Left lung (tissue), 10 donors: ENCODE results near the gene CFD. TPM values are rescaled to one million over a fixed set of nuclear protein-coding genes. Genes with fewer than 3 reads are reported as not detected.
"Not testable (repeated sequence)": the region's sequence is repeated elsewhere in the genome, so short reads cannot be mapped to it uniquely, and the experiment has no call there.

ENCODE experiments used
- ATAC-seq: fragments of 200-7000 bp; cut with Tn5 transposase; one replicate; pipeline ENCODE4 v1.9.1; 2020; ENCODE audit warnings: moderate library complexity
- DNase-seq, 4 donors: peaks; one replicate each; pipeline ENCODE4 v3.0.0-alpha.2; 2013 to 2020
- H3K27ac ChIP-seq, 2 donors: fragments of 200-600 bp; sonication (generic) in 1 of 2; one replicate each; pipeline versions ENCODE4 v1.5.0 to v1.8.0; 2020 to 2021
- H3K27me3 ChIP-seq, 2 donors: fragments of 200-600 bp; sonication (generic) in 1 of 2; one replicate each; pipeline versions ENCODE4 v1.5.0 to v1.8.0; 2020 to 2021
- H3K36me3 ChIP-seq, 2 donors: fragments of 200-600 bp; sonication (generic) in 1 of 2; one replicate each; pipeline versions ENCODE4 v1.5.0 to v1.8.0; 2020 to 2021
- H3K4me1 ChIP-seq, 2 donors: fragments of 200-600 bp; one replicate each; pipeline ENCODE4 v1.8.0; 2021
- H3K4me3 ChIP-seq, 2 donors: fragments of 200-600 bp; sonication (generic) in 1 of 2; one replicate each; pipeline versions ENCODE4 v1.5.0 to v1.8.0; 2020 to 2021; ENCODE audit warnings: mild to moderate bottlenecking in 1 of 2
- H3K9me3 ChIP-seq, 2 donors: fragments of 200-600 bp; sonication (generic) in 1 of 2; one replicate each; pipeline versions ENCODE4 v1.5.0 to v1.8.0; 2020 to 2021
- intact Hi-C, 2 donors: fragments of 100-400 bp; cut with DNase I; formaldehyde crosslinking; loops; one replicate each; pipeline versions ENCODE4 v1.11.2 to v1.14.2; 2022
- polyA plus RNA-seq, 6 donors: library from polyadenylated mRNA; unstranded; fragments of 120-200 nt; gene quantifications; one replicate each; pipeline ENCODE4 v1.2.1, GENCODE V29; 2013; ENCODE audit not compliant: insufficient read length in 6 of 6
- total RNA-seq, 2 donors: library from RNA; stranded (reverse); fragmentation: NEBNext Ultra II Directional; extraction: Animal tissue kit (Norgen Biotek cat#: 25700); gene quantifications; one replicate each; pipeline ENCODE4 v1.2.1, GENCODE V29; 2021
- TF ChIP-seq, protein P1 (sequence below), 2 donors: fragments of 200-600 bp; sonication (generic) in 1 of 2; IDR thresholded peaks; one replicate each; pipeline versions ENCODE4 v1.5.0 to v1.8.0; 2021; ENCODE audit warnings: antibody characterized with exemption in 2 of 2
- donor health status: DM: no; HTN: yes; CAD: no.
- donor health status: DM: no; HTN: no; CAD: no.

The CFD gene
- total and polyA plus RNA-seq, 8 donors: 4.9 to 85.3 (median 10.5) TPM

DNA sequence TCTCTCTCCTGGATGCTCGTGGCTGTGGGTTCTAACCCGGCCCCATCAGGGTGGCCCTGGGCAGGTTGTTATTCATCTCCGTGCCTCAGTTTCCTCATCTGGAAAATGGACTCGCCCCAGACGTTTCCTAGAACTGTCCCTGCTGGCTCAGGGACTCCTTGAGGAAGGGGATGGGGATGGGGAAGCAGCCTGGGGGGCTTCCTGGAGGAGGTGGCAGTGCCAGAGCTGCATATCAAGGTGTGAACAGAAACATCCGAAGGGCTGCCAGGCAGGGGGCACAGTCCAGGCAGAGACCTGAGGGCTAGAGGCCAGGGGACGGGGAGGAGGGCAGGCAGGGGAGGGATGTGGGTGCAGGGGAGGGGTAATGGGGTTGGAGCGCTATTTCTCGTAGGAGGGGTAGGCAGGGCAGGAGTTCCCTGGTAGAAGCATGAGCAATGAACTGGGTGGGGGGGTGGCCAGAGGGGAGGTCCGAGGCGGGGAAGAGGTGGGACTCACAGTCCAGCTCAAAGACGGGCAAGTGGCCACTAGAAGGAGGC lies 11.0 kb upstream of the CFD start:
- Histone ChIP-seq H3K27me3 (peaks cover 15 to 84% of the 10 kb centered on the region in 2 donors), H3K4me1 (peaks cover 12 to 55% of the 10 kb centered on the region in 2 donors), H3K9me3 (no peaks in the 10 kb centered on the region), H3K36me3 (no peaks in the 10 kb centered on the region), H3K4me3 (no peak overlapping the region), H3K27ac (no peak overlapping the region)
- TF ChIP-seq, protein P1, sequence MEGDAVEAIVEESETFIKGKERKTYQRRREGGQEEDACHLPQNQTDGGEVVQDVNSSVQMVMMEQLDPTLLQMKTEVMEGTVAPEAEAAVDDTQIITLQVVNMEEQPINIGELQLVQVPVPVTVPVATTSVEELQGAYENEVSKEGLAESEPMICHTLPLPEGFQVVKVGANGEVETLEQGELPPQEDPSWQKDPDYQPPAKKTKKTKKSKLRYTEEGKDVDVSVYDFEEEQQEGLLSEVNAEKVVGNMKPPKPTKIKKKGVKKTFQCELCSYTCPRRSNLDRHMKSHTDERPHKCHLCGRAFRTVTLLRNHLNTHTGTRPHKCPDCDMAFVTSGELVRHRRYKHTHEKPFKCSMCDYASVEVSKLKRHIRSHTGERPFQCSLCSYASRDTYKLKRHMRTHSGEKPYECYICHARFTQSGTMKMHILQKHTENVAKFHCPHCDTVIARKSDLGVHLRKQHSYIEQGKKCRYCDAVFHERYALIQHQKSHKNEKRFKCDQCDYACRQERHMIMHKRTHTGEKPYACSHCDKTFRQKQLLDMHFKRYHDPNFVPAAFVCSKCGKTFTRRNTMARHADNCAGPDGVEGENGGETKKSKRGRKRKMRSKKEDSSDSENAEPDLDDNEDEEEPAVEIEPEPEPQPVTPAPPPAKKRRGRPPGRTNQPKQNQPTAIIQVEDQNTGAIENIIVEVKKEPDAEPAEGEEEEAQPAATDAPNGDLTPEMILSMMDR (IDR thresholded peaks at IDR 0.05): no peak
- intact Hi-C loops: no loop called here
- ATAC-seq: no peak
- no peak for DNase-seq

DNA sequence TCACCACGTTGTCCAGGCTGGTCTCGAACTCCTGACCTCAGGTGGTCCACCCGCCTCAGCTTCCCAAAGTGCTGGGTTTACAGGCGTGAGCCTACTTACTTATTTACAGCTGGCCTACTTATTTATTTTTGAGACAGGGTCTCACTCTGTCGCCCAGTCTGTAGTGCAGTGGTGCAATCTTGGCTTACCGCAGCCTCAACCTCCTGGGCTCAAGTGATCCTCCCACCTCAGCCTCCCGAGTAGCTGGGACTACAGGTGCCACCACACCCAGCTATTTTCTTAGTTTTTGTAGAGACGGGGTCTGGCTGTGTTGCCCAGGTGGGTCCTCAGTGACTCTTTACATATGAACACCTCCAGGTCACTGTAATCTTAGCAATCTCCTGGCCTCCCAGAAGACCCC lies 10.3 kb upstream of the CFD start:
- intact Hi-C loops, ATAC-seq, DNase-seq, H3K9me3 ChIP-seq, H3K27ac ChIP-seq, H3K36me3 ChIP-seq, H3K4me3 ChIP-seq: not testable (repeated sequence)
- peaks cover 6 to 49% of the 10 kb centered on the region in 2 donors for H3K4me1 ChIP-seq
- peaks cover 9 to 80% of the 10 kb centered on the region in 2 donors for H3K27me3 ChIP-seq

DNA sequence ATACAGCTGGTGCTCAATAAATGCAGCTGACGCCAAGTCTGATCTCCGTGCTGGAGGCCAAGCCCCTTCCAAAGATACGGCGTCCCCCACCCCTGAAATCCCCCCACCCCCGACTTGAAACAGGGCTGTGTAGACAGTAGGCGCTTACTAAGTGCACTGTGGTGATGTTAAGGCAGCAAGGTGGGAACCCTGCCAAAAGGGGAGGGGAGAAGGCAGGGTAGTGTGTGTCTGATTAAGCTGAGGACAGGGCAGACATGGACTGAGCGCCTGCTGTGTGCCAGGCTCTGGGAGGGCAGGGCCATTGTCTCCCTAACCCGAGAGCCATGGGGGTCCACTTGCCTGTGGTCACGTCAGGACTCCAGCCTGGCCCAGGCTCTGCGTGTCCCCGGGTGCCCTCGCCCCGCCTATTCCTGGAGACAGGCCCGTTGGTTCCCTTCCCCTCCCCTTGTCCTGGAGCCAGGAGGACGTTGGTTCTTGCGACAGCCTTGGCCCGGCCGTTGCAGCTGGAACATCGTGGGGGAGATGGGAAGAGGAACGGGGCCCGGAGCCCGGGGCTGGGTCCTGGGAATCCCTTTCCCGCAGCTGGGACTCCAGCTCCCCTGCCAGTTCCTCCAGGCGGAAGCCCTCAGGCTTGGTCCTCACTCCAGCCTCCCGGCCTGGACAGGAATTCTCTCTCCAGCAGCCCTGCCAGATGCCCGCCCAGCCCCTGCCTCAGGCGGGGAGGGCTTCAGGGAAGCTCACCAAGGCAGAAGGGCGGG lies 9.1 kb upstream of the CFD start:
- DNase-seq (peak; percentile 86 to 97 (median 94)), ATAC-seq (peak; percentile 89)
- Histone ChIP-seq H3K27ac (peak overlapping the region; percentile 48 to 80), H3K36me3 (no peaks in the 10 kb centered on the region), H3K4me3 (no peak overlapping the region), H3K9me3 (no peaks in the 10 kb centered on the region), H3K4me1 (peaks cover 6 to 49% of the 10 kb centered on the region in 2 donors), H3K27me3 (peaks cover 9 to 68% of the 10 kb centered on the region in 2 donors)
- intact Hi-C loops: loop anchor here in 1 of 2 donors (10.0 kb wide), 1 partner anchor 86 kb away; no protein-coding TSS in a partner anchor
- TF ChIP-seq, protein P1 (IDR thresholded peaks at IDR 0.05): no peak

DNA sequence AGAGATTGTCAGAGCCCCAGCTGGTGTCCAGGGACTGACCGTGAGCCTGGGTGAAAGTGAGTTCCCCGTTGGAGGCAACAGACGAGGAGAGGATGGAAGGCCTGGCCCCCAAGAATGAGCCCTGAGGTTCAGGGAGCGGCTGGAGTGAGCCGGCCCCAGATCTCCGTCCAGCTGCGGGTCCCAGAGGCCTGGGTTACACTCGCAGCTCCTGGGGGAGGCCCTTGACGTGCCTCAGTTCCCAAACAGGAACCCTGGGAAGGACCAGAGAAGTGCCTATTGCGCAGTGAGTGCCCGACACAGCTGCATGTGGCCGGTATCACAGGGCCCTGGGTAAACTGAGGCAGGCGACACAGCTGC lies 8.5 kb upstream of the CFD start:
- intact Hi-C loops: loop anchor here in 1 of 2 donors (10.0 kb wide), 1 partner anchor 86 kb away; no protein-coding TSS in a partner anchor
- no peaks in the 10 kb centered on the region for H3K36me3 ChIP-seq
- no peak for DNase-seq
- TF ChIP-seq, protein P1 (IDR thresholded peaks at IDR 0.05): no peak
- H3K4me3 ChIP-seq: no peak overlapping the region
- peaks cover 6 to 45% of the 10 kb centered on the region in 2 donors for H3K4me1 ChIP-seq
- peak overlapping the region; percentile 48 to 80 for H3K27ac ChIP-seq
- H3K9me3 ChIP-seq: no peaks in the 10 kb centered on the region
- peaks cover 9 to 63% of the 10 kb centered on the region in 2 donors for H3K27me3 ChIP-seq
- no peak for ATAC-seq

DNA sequence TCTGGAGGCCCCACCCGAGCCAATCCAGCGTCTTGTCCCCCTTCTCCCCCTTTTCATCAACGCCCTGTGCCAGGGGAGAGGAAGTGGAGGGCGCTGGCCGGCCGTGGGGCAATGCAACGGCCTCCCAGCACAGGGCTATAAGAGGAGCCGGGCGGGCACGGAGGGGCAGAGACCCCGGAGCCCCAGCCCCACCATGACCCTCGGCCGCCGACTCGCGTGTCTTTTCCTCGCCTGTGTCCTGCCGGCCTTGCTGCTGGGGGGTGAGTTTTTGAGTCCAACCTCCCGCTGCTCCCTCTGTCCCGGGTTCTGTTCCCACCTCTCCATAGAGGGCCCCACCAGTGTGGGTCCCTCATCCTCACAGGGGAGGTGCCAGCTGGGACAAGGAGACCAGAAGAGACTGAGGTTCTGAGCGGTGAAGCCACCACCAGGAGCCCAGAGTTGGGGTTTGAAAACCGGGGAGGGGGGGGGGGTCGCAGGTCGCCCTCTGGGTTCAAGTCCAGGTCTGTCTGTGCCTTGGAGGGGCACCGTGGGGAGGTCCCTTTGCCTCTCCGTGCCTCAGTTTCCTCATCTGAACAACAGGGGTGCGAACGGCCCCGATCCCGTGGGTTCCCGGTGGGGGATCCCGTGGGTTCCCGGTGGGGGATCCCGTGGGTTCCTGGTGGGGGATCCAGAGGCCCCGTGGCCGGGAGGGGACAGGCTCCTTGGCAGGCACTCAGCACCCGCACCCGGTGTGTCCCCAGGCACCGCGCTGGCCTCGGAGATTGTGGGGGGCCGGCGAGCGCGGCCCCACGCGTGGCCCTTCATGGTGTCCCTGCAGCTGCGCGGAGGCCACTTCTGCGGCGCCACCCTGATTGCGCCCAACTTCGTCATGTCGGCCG lies 7.1 kb upstream of the CFD start, which contains the start of gene ELANE:
TSS of gene ELANE (plus strand) at position 168 of the 878 bp plus-strand sequence. CDS start at position 194, 26 bp downstream.
- DNase-seq: peak in 1 of 4 donors; percentile 88
- intact Hi-C loops: loop anchor here in 1 of 2 donors (10.0 kb wide), 1 partner anchor 88 kb away; no protein-coding TSS in a partner anchor
- H3K4me1 ChIP-seq: peaks cover 6 to 43% of the 10 kb centered on the region in 2 donors
- TF ChIP-seq, protein P1 (IDR thresholded peaks at IDR 0.05): no peak
- H3K4me3 ChIP-seq: peak within 1 kb of the TSS in 1 of 2 donors; percentile 24
- no peak for ATAC-seq
- no peaks in the 10 kb centered on the region for H3K36me3 ChIP-seq
- no peaks in the 10 kb centered on the region for H3K9me3 ChIP-seq
- peaks cover 9 to 49% of the 10 kb centered on the region in 2 donors for H3K27me3 ChIP-seq
- peak within 1 kb of the TSS in 1 of 2 donors; percentile 48 for H3K27ac ChIP-seq
